Body of pancreas (tissue), 4 donors: ENCODE results near the gene LRRC1.

Experiments used
- CTCF ChIP-seq, 7 experiments: fragments of 450-650 bp in 4 of 7; fragments of 200-600 bp in 3 of 7; sonication (generic) in 3 of 7; IDR thresholded peaks; one replicate each; pipeline ENCODE4 v1.5.1; 2016 to 2019; ENCODE audit warnings: antibody characterized with exemption in 7 of 7
- POLR2A ChIP-seq, 3 donors: fragments of 450-650 bp; IDR thresholded peaks; one replicate each; pipeline ENCODE4 v1.6.1; 2016; ENCODE audit warnings: antibody characterized with exemption in 3 of 3, mild to moderate bottlenecking in 2 of 3

GRCh38 chr6:53756396-53756795 lies 38.4 kb upstream of the LRRC1 start:
- TF ChIP-seq CTCF (IDR thresholded peaks at IDR 0.05) (no peak), POLR2A (IDR thresholded peaks at IDR 0.05) (no peak)
